ENCODE measurements around the gene GCNT1. TPM values are rescaled to one million over a fixed set of nuclear protein-coding genes. Genes with fewer than 3 reads are reported as not detected.
"Not testable (repeated sequence)": the region's sequence is repeated elsewhere in the genome, so short reads cannot be mapped to it uniquely, and the experiment has no call there.

Gene GCNT1
- total and polyA plus RNA-seq, 11 donors: 0.67 to 18.0 (median 1.8) TPM

DNA sequence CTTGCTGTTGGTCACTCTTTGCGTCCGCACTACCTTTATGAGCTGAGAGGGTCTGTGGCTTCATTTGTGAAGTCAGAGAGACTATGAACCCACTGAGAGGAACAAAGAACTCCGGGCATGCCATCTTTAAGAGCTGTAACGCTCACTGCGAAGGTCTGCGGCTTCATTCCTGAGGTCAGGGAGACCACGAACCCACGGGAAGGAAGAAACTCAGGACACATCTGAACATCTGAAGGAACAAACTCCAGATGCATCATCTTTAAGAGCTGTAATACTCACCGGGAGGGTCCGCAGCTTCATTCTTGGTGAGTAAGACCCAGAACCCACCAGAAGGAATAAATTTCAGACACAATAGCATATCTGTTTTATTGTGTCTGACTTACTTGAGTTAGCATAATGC, 19.2 kb downstream of the GCNT1 start:
- intact Hi-C loops (cut with DNase I): no loop called here
- TF ChIP-seq POLR2A (IDR thresholded peaks at IDR 0.05) (no peak), CTCF (IDR thresholded peaks at IDR 0.05) (no peak)
- no peak overlapping the region for H3K27ac ChIP-seq
- peaks cover 0 to 9% (median 0%) of the 10 kb centered on the region in 12 donors for H3K9me3 ChIP-seq
- DNase-seq: no peak
- 89 to 97% (median 91%) methylated on average over 10 of the region's 10 CpGs for WGBS, 4 donors
- H3K27me3 ChIP-seq: no peaks in the 10 kb centered on the region
- H3K4me1 ChIP-seq: peaks cover 0 to 27% (median 0%) of the 10 kb centered on the region in 12 donors
- H3K36me3 ChIP-seq: peaks cover 0 to 8% (median 0%) of the 10 kb centered on the region in 9 donors
- ATAC-seq: no peak
- no peak overlapping the region for H3K4me3 ChIP-seq

- intact Hi-C loops (cut with DNase I); DNase-seq; H3K9me3 ChIP-seq; H3K36me3 ChIP-seq; ATAC-seq; H3K27ac ChIP-seq; H3K4me3 ChIP-seq; H3K27me3 ChIP-seq: not testable (repeated sequence)
- H3K4me1 ChIP-seq: peaks cover 0 to 18% (median 0%) of the 10 kb centered on the region in 12 donors
- 94 to 100% (median 98%) methylated on average over 1 to 2 of the region's 2 CpGs for WGBS, 4 donors
These were observed 20.4 kb downstream of the GCNT1 start for GRCh38 chr9:76479337-76479736.

DNA sequence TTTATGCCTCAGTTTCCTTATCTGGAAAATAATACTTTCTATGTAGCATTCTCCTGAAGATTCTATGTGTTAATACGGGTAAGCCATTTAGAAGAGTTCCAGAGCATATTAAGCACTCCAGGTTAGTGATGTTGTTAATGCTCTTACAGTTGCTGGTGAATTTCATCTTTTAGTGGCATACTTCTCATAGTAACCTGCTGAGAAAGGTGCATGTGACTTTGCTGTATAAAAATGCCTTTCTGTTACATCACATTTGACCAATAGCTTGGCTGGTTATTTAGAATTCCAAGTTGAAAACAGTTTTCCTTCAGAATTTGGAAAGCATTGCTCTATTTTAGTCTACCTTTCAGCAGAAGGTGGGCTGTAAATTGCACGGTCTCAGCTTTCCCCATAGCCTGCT, 27.2 kb downstream of the GCNT1 start:
- intact Hi-C loops (cut with DNase I): no loop called here
- Histone ChIP-seq H3K4me1 (peaks cover 0 to 41% (median under 1%) of the 10 kb centered on the region in 12 donors), H3K36me3 (no peaks in the 10 kb centered on the region)

GRCh38 chr9:76490249-76490990, 31.4 kb downstream of the GCNT1 start:
- peaks cover 0 to 13% (median 0%) of the 10 kb centered on the region in 12 donors for H3K9me3 ChIP-seq
- WGBS, 4 donors: 77 to 81% (median 79%) methylated on average over 6 of the region's 6 CpGs
- H3K27ac ChIP-seq: peak overlapping the region in 11 of 12 donors; percentile 14 to 79 (median 60)
- no peaks in the 10 kb centered on the region for H3K27me3 ChIP-seq
- peaks cover 0 to 47% (median 2%) of the 10 kb centered on the region in 12 donors for H3K4me1 ChIP-seq
- no peak overlapping the region for H3K4me3 ChIP-seq
- intact Hi-C loops (cut with DNase I): no loop called here
- TF ChIP-seq POLR2A (IDR thresholded peaks at IDR 0.05): no peak
- TF ChIP-seq CTCF (IDR thresholded peaks at IDR 0.05): no peak
- no peaks in the 10 kb centered on the region for H3K36me3 ChIP-seq
- peak in 3 of 4 donors; percentile 18 to 71 (median 61) for ATAC-seq
- no peak for DNase-seq

More for the DNA sequence above, 27.2 kb downstream of the GCNT1 start:
- Histone ChIP-seq H3K27ac (no peak overlapping the region), H3K27me3 (no peaks in the 10 kb centered on the region), H3K9me3 (no peaks in the 10 kb centered on the region), H3K4me3 (no peak overlapping the region)
- DNase-seq (no peak), ATAC-seq (no peak)
- WGBS, 4 donors: 84 to 91% (median 88%) methylated on average over 2 of the region's 2 CpGs
- TF ChIP-seq CTCF (IDR thresholded peaks at IDR 0.05) (no peak), POLR2A (IDR thresholded peaks at IDR 0.05) (no peak)

GRCh38 chr9:76491056-76491455, 32.1 kb downstream of the GCNT1 start:
- ATAC-seq; H3K36me3 ChIP-seq; intact Hi-C loops (cut with DNase I); H3K27me3 ChIP-seq; H3K4me3 ChIP-seq; DNase-seq: not testable (repeated sequence)
- Histone ChIP-seq H3K9me3 (peaks cover 0 to 14% (median 0%) of the 10 kb centered on the region in 12 donors), H3K4me1 (peaks cover 0 to 45% (median 2%) of the 10 kb centered on the region in 12 donors), H3K27ac (peak overlapping the region in 11 of 12 donors; percentile 14 to 79 (median 60))
- WGBS, 4 donors: 58 to 82% (median 70%) methylated on average over 1 of the region's 1 CpG

- H3K36me3 ChIP-seq; H3K27me3 ChIP-seq; intact Hi-C loops (cut with DNase I); ATAC-seq; DNase-seq; H3K27ac ChIP-seq; H3K4me3 ChIP-seq: not testable (repeated sequence)
- H3K9me3 ChIP-seq: peaks cover 0 to 14% (median 0%) of the 10 kb centered on the region in 12 donors
- WGBS, 4 donors: 78 to 96% (median 87%) methylated on average over 1 of the region's 1 CpG
- H3K4me1 ChIP-seq: peaks cover 0 to 27% (median 2%) of the 10 kb centered on the region in 12 donors
These were observed 34.5 kb downstream of the GCNT1 start for GRCh38 chr9:76493496-76493895.
